GM19397 (cell line): ENCODE data around the gene SPIRE1.
"Not testable (repeated sequence)": the region's sequence is repeated elsewhere in the genome, so short reads cannot be mapped to it uniquely, and the experiment has no call there.

Experiments
- ATAC-seq: cut with Tn5 transposase; IDR thresholded peaks from one replicate; pipeline ENCODE4 v1.9.1; 2021; ENCODE audit warnings: mild to moderate bottlenecking, moderate library complexity; ENCODE audit not compliant: unreplicated experiment

SPIRE1 gene

DNA sequence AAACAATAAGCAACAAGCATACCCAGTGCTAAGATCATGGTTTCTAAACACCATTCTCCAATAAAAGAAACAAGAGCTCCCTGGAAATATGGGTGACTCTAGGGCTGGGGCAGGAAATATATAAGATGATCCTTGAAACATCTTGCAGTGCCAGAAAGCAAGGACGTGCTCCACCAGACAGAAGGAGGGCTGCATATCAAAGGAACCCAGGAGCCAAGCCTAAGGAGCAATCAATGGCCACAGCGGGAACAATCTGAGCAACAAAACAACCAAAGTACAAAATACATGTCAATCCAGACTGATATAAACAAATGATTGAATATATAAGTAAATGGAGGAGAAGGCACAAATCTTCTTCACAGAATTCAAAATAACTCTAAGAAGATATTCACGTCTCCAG, 10.1 kb downstream of the SPIRE1 start:
- ATAC-seq: no peak

- ATAC-seq: no peak
Measured at GRCh38 chr18:12645751-12646203, 12.1 kb downstream of the SPIRE1 start.

- no peak for ATAC-seq
Measured at GRCh38 chr18:12645254-12645653, 12.7 kb downstream of the SPIRE1 start.

DNA sequence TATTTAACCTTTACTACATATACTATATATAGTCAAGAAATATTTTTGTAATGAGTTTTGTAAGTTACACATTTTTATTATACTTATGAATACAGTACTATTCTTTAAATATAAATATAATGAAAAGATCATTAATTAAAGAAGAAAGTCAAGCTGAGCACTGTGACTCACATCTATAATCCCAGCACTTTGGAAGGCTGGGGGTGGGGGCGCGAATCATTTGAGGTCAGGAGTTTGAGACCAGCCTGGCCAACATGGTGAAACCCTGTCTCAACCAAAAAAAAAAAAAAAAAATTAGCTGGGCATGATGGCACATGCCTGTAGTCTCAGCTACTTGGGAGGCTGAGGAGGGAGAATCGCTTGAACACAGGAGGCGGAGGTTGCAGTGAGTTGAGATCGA, 14.2 kb downstream of the SPIRE1 start:
- not testable (repeated sequence) for ATAC-seq

- no peak for ATAC-seq
Measured at GRCh38 chr18:12640881-12641200, 17.1 kb downstream of the SPIRE1 start.

GRCh38 chr18:12639990-12640880, 17.7 kb downstream of the SPIRE1 start:
- ATAC-seq: no peak

- ATAC-seq: no peak
Measured at GRCh38 chr18:12638644-12639124, 19.2 kb downstream of the SPIRE1 start.

DNA sequence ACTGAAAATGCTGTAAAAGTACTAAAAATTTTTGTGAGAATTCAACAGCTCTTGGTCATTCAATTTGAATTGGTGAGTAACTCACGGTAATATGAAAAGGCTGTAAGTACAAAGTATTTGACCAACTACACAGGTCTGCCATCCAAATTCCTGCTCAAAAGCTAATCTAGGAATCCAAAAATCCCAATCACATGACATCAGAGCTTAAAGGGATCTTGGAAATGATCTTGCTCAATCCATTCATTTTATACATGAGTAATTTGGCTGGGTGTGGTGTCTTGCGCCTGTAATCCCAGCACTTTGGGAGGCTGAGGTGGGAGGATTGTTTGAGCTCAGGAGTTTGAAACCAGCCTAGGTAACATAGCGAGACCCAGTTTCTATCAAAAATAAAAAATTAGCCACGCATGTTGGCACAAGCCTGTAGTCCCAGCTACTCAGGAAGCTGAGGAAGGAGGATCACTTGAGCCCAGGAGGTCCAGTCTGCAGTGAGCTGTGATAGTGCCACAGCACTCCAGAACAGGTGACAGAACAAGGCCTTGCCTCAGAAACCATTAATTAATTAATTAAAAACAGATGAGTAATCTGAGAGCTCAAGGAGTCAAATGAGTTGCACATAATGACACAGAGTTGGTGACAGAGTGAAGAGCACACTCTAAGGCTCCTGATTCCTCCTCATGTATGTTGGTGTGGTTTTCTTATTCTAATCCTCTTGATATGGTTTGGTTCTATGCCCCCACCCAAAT, 19.8 kb downstream of the SPIRE1 start:
- ATAC-seq: no peak

DNA sequence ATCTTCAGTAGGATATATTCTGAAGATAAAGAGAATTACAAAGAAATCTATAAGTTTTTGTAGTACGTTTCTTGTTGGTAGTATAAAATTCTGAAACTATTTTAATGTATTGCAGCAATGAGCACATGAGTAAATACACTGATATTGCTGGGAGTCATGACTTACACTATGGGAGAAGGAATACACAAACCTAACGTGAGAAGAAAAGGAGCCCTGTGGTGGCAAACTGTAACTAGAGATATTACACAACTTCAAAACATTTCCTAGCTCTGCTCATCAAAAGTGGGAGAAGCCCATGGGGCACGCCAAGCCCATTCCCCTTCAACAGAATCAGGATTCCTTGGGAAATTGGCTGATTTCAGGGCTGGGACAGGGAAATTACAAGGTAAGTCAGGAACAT, 20.5 kb downstream of the SPIRE1 start:
- ATAC-seq: no peak

DNA sequence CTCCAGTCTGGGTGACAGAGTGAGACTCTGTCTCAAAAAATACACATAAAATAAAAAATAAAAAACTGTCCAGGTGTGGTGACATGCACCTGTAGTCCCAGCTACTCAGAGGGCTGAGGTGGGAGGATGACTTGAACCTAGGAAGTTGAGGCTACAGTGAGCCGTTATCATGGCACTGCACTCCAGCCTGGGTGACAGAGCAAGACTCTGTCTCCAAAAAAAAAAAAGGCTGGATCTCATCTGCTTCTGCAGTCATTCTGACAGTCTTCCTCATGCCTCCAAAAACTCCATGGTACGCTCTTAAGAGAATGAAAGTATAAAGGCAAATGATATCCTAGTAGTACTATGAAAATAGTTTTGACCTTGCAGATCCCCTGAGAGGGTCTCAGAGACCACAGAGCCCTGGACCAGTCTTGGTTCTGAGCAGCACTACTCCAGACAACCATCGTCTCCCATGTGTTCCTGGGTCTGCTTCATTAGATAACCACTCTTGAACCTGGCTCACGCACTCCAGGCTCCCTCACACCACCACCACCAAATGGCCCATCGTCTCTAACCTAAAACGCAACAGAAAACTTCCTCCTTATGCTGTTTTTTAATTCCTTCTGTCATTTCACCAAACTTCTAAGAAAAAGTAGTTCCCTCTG, 26.0 kb downstream of the SPIRE1 start:
- ATAC-seq: no peak

DNA sequence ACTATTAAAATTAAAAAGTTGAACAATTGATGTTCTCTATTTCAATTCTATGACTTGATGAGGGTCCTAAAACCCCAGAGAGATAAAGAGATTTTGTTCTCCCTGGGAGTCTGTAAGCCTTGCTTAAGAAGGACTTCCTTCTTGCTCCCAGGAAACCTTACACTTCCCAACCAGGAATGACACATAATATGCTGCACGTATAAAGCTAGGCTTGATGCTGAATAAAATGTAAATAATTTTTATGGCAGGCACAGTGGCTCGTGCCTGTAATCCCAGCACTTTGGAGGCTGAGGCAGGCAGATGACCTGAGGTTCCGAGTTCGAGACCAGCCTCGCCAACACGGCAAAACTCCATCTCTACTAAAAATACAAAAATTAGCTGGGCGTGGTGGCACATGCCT, 27.8 kb downstream of the SPIRE1 start:
- ATAC-seq: no peak

DNA sequence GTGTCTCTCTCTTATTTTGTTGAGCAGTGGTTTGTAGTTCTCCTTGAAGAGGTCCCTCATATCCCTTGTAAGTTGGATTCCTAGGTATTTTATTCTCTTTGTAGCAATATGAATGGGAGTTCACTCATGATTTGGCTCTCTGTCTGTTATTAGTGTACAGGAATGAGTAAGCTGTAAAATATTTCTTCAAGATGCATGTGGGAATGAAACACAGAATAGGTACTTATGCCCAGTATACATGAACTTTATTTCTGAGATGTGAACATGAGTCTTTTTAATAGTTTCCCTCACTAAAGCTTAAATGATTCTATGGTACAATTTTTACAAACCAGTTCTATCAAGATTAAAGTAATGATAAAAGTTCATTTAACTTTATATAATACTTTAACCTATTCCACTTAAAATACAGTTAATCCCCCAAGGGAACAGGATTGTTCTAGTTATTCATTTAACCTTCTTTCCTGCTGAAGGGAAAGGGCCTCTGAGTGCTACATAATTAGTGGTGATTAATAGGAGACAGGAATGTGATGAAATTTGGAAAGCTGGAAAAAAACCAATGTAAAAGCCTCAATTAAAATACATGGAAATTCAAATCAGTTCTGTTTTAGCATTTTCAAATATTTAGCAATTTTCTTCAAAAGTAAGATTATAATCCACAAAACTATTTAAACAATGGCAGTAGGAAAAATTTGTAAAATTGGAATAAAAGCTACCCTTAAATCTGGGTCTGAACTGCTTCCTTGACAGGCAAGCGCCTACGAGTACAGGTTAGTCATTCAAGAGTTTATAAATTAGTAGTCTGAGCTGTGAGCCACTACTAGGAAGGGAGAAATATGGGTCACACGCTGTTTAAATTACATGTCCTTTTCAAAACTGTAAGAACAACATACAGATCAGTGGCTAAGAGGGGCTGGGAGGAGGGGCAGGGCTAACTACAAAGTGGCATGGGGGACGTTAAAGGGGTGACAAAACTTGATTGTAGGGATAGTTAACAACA, 28.9 kb downstream of the SPIRE1 start:
- ATAC-seq: no peak

GRCh38 chr18:12627199-12627598, 30.7 kb downstream of the SPIRE1 start:
- not testable (repeated sequence) for ATAC-seq

GRCh38 chr18:12625241-12625640, 32.7 kb downstream of the SPIRE1 start:
- ATAC-seq: no peak

GRCh38 chr18:12621742-12622306, 36.1 kb downstream of the SPIRE1 start:
- no peak for ATAC-seq

DNA sequence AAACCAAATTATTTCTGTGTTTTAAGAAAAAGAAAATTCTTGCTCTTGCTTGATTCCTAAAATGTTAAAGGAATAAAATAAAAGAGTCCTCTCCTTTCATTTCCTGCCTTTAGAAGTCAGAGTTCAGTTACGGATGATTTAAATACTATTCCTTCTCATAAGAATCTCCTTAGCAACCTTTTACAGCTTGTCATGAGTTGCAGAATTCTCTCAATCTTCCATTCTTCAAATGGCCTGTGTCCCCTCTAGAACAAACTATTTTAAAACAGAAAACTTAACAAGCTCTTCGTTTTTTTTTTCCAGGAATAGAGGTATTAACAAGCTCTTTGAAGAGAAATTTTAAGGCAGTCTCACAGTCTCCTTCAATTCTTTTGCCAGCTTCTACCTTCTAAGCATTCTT, 42.2 kb downstream of the SPIRE1 start:
- ATAC-seq: no peak

DNA sequence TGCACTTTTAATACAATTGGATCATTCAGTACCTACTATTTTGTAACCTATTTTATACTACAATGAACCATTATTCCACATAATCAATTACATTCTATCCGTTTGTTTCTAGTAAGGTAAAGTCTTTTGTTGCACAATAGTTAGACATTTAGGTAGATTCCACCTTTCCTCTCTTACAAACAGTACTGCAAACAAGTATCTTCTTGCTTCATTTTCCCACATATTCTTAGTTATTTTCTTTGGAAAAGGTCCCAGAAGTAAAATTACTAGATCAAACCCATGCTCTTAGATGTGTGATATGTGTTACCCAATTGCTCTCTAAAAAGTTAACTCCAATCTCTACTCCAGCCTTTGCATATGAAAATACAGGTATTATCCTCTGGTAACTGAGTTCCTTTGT, 49.6 kb downstream of the SPIRE1 start:
- no peak for ATAC-seq

DNA sequence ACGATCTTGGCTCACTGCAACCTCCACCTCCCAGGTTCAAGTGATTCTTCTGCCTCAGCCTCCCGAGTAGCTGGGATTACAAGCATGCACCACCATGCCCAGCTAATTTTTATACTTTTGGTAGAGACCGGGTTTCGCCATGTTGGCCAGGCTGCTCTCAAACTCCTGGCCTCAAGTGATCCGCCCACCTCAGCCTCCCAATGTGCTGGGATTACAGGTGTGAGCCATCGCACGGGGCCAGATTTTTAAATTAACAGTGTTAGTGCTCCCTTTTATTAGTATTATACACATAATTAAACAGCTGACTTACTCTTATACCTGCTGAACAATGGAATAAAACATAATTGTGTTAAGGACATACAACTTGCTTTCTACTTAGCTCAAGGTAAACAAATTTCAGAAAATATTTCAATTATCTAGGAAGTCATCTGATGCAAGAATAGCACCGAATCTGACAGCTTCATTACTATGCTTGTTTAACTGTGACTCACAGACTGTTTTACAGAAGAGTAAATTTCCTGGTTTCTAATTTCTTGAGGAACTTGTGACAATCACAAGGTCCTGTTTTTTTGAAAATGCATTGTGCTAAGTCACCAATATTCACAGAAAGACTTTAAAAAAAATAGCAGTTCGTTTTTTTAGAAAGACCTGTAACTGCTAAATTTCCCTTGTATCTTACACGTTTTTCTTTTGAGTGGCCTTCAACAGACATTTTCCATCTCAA, 51.2 kb downstream of the SPIRE1 start:
- no peak for ATAC-seq

GRCh38 chr18:12604445-12605007, 53.4 kb downstream of the SPIRE1 start:
- no peak for ATAC-seq
